NCI-H748 (cell line): ENCODE data around the gene STX8.
"Not testable (repeated sequence)": the region's sequence is repeated elsewhere in the genome, so short reads cannot be mapped to it uniquely, and the experiment has no call there.

ENCODE experiments used
- DNase-seq: peaks from one replicate; lab custom pipeline; 2025; ENCODE audit not compliant: unreplicated experiment; lab: John Stamatoyannopoulos, UW

Gene STX8

DNA sequence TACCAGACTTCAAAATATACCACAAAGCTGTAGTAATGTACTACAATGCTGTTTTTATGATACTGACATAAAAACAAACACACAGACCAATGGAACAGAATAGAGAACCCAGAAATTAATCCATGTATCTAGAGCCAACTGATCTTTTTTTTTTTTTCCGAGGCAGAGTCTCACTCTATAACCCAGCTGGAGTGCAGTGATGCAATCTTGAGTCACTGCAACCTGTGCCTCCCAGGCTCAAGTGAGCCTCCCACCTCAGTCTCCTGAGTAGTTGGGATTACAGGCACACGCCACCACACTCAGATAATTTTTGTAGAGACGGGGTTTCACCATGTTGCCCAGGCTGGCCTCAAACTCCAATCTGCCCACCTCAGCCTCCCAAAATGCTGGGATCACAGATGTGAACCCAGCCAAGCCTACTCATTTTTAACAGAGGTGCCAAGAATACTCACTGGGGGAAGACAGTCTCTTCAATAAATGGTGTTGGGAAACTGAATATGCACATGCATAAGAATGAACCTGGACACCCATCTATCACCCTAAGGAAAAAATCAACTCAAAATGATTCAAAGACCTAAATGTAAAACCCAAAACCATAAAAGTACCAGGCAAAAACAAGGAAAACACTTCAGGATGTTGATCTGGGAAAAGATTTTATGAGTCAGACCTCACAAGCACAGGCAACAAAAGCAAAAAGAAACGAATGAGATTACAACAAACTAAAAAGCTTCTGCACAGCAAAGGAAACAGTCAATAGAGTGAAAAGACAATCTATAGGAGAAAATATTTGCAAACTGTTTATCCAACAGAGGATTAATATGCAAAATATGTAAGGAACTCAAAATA lies 63.1 kb downstream of the STX8 start:
- DNase-seq = no peak

- no peak for DNase-seq
Measured at GRCh38 chr17:9509236-9509816, 66.3 kb downstream of the STX8 start.

GRCh38 chr17:9499041-9499440 lies 76.6 kb downstream of the STX8 start:
- no peak for DNase-seq

DNA sequence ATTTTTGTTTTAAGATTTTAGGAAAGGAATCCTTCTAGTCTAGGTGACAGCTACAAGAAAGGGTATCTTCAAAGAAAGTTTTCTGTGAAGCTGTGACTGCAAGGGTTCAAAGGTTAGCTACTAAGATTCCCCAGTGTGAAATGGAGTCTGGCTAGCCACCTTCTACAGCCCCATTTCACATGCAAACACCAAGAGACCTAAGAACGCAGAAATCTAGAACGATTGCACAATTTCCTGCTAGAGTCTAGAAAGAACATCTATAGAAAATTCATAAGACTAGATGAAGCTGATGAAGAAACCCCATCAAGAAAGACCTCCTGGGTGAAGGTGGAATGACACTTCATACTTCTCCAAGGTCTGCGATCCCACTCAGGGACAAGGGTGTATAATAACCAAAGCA lies 77.1 kb downstream of the STX8 start:
- DNase-seq = no peak

- no peak for DNase-seq
Measured at GRCh38 chr17:9488556-9488955, 87.1 kb downstream of the STX8 start.

DNA sequence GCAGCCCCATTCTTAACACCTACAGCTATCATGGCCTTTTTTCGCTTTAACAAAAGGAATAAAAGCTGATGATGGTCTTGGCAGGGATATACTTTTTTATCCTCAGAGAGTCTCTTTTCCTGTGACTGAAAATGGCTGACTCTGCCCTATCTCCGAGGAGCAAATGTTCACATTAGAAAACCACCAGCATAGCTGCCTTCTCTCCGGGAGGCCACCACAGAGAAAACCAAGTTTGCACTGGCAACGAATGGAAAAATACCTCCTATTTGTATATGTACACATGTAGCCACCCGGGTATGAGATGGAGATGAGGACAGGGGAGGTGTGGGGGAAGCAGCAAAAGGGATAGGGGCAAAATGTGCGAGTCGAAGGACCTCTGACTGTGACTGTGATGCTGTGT lies 88.2 kb downstream of the STX8 start:
- no peak for DNase-seq

- no peak for DNase-seq
Measured at GRCh38 chr17:9484789-9485188, 90.8 kb downstream of the STX8 start.

DNA sequence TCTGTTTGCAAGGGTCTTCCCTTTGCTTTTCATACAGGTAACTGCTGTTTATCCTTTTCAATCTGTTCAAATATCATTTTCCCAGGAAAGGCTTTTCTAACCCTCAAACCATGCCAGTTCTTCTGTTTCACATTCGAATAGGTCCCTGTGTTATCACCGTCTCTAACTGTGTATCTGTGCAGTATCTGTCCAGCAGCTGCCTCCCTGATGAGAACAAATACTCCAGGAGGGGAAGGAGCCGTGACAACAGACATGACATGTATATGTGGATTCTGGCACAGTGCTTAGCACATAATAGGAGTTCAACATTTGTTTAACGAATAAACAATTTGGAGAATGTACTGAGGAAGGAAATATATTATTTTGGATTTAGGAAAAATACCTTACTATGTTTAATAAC lies 95.7 kb downstream of the STX8 start:
- peak; percentile 56 for DNase-seq

- DNase-seq = no peak
Measured at GRCh38 chr17:9478889-9479288, 96.7 kb downstream of the STX8 start.

DNA sequence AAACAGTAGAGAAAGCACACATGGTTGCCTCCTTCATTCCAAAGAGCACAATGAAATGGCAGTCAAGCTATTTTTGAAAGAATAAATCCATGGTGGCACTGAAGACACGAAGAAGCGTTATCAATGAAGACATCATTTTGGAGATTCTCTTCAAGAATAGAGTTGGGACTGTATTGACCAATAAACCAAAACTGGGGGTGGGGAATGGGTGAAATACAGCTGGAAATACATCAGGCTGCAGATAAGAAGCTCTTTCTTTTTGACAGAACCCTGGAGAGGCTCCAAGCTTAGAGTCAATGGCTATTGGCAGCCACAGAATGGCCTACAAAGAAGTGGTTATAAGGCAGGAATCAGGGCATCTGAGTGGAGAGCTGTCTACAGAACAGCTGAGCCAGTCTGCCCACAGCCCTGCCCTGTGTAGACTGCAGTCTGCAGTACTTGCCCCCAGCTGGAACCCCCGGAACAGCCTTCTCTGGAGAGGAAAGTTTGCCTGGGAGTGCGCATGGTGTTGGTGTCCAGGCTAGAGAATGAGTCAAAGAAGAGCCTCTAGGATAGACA lies 100.4 kb downstream of the STX8 start:
- no peak for DNase-seq

DNA sequence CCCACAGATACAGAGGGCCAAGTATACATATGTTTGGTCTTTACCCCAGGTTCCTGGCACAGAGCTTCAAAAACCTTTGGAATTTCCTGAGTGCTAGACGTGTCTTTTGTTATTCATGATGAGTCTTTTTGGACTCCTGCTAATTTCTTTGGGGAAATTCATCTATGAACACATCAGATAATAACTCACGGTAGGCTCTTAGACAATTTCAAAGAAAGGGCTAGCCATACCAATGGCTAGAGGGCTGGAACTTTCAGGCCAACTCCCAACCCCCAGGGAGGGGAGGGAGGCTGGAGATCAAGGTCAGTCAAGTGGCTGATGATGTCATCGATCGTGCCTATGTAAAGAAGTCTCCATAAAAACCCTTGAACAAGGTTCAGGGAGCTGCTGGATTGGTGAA lies 101.9 kb downstream of the STX8 start:
- no peak for DNase-seq

- DNase-seq = no peak
Measured at GRCh38 chr17:9472541-9472940, 103.1 kb downstream of the STX8 start.

- DNase-seq = no peak
Measured at GRCh38 chr17:9472094-9472493, 103.5 kb downstream of the STX8 start.

GRCh38 chr17:9470171-9470570 lies 105.4 kb downstream of the STX8 start:
- DNase-seq = no peak

GRCh38 chr17:9468937-9469336 lies 106.7 kb downstream of the STX8 start:
- no peak for DNase-seq

- no peak for DNase-seq
Measured at GRCh38 chr17:9468532-9468931, 107.1 kb downstream of the STX8 start.

GRCh38 chr17:9467518-9467917 lies 108.1 kb downstream of the STX8 start:
- DNase-seq = peak; percentile 15

GRCh38 chr17:9465210-9465921 lies 110.3 kb downstream of the STX8 start:
- no peak for DNase-seq

GRCh38 chr17:9457005-9457404 lies 118.6 kb downstream of the STX8 start:
- DNase-seq = no peak

GRCh38 chr17:9456330-9456729 lies 119.3 kb downstream of the STX8 start:
- no peak for DNase-seq

- DNase-seq = no peak
Measured at GRCh38 chr17:9451934-9452333, 123.7 kb downstream of the STX8 start.

DNA sequence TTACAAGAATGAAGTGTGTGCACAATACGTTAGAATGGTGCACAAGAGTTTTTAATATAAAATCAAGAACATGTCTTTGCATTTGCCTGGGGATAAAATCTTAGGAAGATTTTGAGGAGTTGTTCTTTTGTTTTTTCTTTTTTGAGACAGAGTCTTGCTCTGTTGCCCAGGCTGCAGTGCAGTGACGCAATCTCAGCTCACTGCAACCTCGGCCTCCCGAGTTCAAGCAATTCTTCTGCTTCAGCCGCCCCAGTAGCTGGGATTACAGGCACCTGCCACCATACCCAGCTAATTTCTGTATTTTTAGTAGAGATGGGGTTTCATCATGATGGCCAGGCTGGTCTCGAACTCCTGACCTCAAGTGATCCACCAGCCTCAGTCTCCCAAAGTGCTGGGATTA lies 128.3 kb downstream of the STX8 start:
- not testable (repeated sequence) for DNase-seq
